Activated naive CD8-positive, alpha-beta T cell treated with anti-CD3 and anti-CD28 coated beads, Interleukin-2, amount 10 ng/mL, durations not matched to agents 7 days and 5 days (primary cell): ENCODE data around the gene HK2. TPM values are rescaled to one million over a fixed set of nuclear protein-coding genes. Genes with fewer than 3 reads are reported as not detected.
A peak's percentile ranks its signal among the peaks of the same experiment; 100 is the strongest.
"Not testable (repeated sequence)": the region's sequence is repeated elsewhere in the genome, so short reads cannot be mapped to it uniquely, and the experiment has no call there.

Experiments used
- ATAC-seq: fragments of 150-1000 bp; cut with Tn5 transposase; one replicate; pipeline ENCODE4 v1.10.0; 2021; ENCODE audit warnings: low read depth, moderate library complexity
- POLR2A ChIA-PET: fragments of 350-600 bp; sonication (Branson Sonifier 250); formaldehyde crosslinking; loops from one replicate; lab custom pipeline; 2021; ENCODE audit warnings: antibody characterized with exemption; lab: Charles Lee
- DNase-seq: peaks from one replicate; pipeline ENCODE4 v3.0.0; 2021
- H3K27ac Mint-ChIP-seq: one replicate; pipeline ENCODE4 v1.8.0; 2022; ENCODE audit warnings: mild to moderate bottlenecking, mixed read lengths
- H3K27me3 Mint-ChIP-seq: one replicate; pipeline ENCODE4 v1.8.0; 2022; ENCODE audit warnings: mild to moderate bottlenecking, moderate library complexity, mixed read lengths
- H3K36me3 Mint-ChIP-seq: one replicate; pipeline ENCODE4 v1.8.0; 2021; ENCODE audit warnings: mild to moderate bottlenecking, mixed read lengths
- H3K4me1 Mint-ChIP-seq: one replicate; pipeline ENCODE4 v1.8.0; 2021; ENCODE audit warnings: mixed read lengths
- H3K4me3 Mint-ChIP-seq: one replicate; pipeline ENCODE4 v1.8.0; 2022; ENCODE audit warnings: mild to moderate bottlenecking, moderate library complexity, mixed read lengths
- H3K9me3 Mint-ChIP-seq: one replicate; pipeline ENCODE4 v1.8.0; 2021; ENCODE audit warnings: mixed read lengths
- total RNA-seq, 2 experiments: library from RNA; stranded (reverse); gene quantifications; one replicate each; pipeline ENCODE4 v1.2.3, GENCODE V29; 2021

Gene HK2
- total RNA-seq, 2 experiments from 2014 or later, result 39.8 to 40.9 TPM

- H3K27me3 Mint-ChIP-seq, result no peaks in the 10 kb centered on the region
- H3K36me3 Mint-ChIP-seq, result peaks cover 73% of the 10 kb centered on the region
- no peaks in the 10 kb centered on the region for H3K9me3 Mint-ChIP-seq
- no peaks in the 10 kb centered on the region for H3K4me1 Mint-ChIP-seq
- no peak overlapping the region for H3K4me3 Mint-ChIP-seq
- no peak overlapping the region for H3K27ac Mint-ChIP-seq
- ATAC-seq (no peak), DNase-seq (no peak)
- POLR2A ChIA-PET, result no interaction called here
Observed at GRCh38 chr2:74890711-74891110, 56.8 kb downstream of the HK2 start.

- Mint-ChIP-seq H3K36me3 (peaks cover 77% of the 10 kb centered on the region), H3K27me3 (no peaks in the 10 kb centered on the region), H3K27ac (no peak overlapping the region), H3K4me3 (no peak overlapping the region), H3K9me3 (no peaks in the 10 kb centered on the region), H3K4me1 (no peaks in the 10 kb centered on the region)
- POLR2A ChIA-PET, result no interaction called here
- ATAC-seq (no peak), DNase-seq (no peak)
Observed at GRCh38 chr2:74891136-74891764, 57.3 kb downstream of the HK2 start.

- H3K4me1 Mint-ChIP-seq, ATAC-seq, H3K27ac Mint-ChIP-seq, DNase-seq, H3K4me3 Mint-ChIP-seq, H3K9me3 Mint-ChIP-seq, POLR2A ChIA-PET, H3K27me3 Mint-ChIP-seq: not testable (repeated sequence)
- peaks cover 73% of the 10 kb centered on the region for H3K36me3 Mint-ChIP-seq
Observed at GRCh38 chr2:74891816-74892215, 57.9 kb downstream of the HK2 start.

- DNase-seq, result no peak
- Mint-ChIP-seq H3K27ac (no peak overlapping the region), H3K4me3 (no peak overlapping the region), H3K27me3 (no peaks in the 10 kb centered on the region), H3K36me3 (peaks cover 78% of the 10 kb centered on the region), H3K9me3 (no peaks in the 10 kb centered on the region), H3K4me1 (no peaks in the 10 kb centered on the region)
- ATAC-seq, result no peak
- POLR2A ChIA-PET, result no interaction called here
Observed at GRCh38 chr2:74892609-74893008, 58.7 kb downstream of the HK2 start.

- no peaks in the 10 kb centered on the region for H3K4me1 Mint-ChIP-seq
- no peaks in the 10 kb centered on the region for H3K9me3 Mint-ChIP-seq
- POLR2A ChIA-PET, result no interaction called here
- peaks cover 76% of the 10 kb centered on the region for H3K36me3 Mint-ChIP-seq
- H3K4me3 Mint-ChIP-seq, result no peak overlapping the region
- ATAC-seq (no peak), DNase-seq (no peak)
- H3K27me3 Mint-ChIP-seq, result no peaks in the 10 kb centered on the region
- no peak overlapping the region for H3K27ac Mint-ChIP-seq
Observed at GRCh38 chr2:74893332-74893731, 59.4 kb downstream of the HK2 start.

- Mint-ChIP-seq H3K4me3 (no peak overlapping the region), H3K36me3 (peaks cover 71% of the 10 kb centered on the region), H3K4me1 (no peaks in the 10 kb centered on the region), H3K27ac (no peak overlapping the region), H3K27me3 (no peaks in the 10 kb centered on the region), H3K9me3 (no peaks in the 10 kb centered on the region)
- no peak for DNase-seq
- no peak for ATAC-seq
- POLR2A ChIA-PET, result no interaction called here
Observed at GRCh38 chr2:74894272-74894981, 60.5 kb downstream of the HK2 start.

GRCh38 chr2:74895001-74895400 is 61.1 kb downstream of the HK2 start:
- ATAC-seq (no peak), DNase-seq (no peak)
- POLR2A ChIA-PET, result no interaction called here
- Mint-ChIP-seq H3K4me1 (no peaks in the 10 kb centered on the region), H3K9me3 (no peaks in the 10 kb centered on the region), H3K27ac (no peak overlapping the region), H3K36me3 (peaks cover 66% of the 10 kb centered on the region), H3K27me3 (no peaks in the 10 kb centered on the region), H3K4me3 (no peak overlapping the region)

- Mint-ChIP-seq H3K27me3 (no peaks in the 10 kb centered on the region), H3K36me3 (peaks cover 55% of the 10 kb centered on the region), H3K27ac (no peak overlapping the region), H3K9me3 (no peaks in the 10 kb centered on the region), H3K4me1 (no peaks in the 10 kb centered on the region), H3K4me3 (no peak overlapping the region)
- no peak for ATAC-seq
- no peak for DNase-seq
- POLR2A ChIA-PET, result no interaction called here
Observed at GRCh38 chr2:74896232-74896631, 62.3 kb downstream of the HK2 start.

- H3K9me3 Mint-ChIP-seq, ATAC-seq, H3K27ac Mint-ChIP-seq, H3K4me1 Mint-ChIP-seq, POLR2A ChIA-PET, H3K4me3 Mint-ChIP-seq, H3K27me3 Mint-ChIP-seq, DNase-seq: not testable (repeated sequence)
- peaks cover 23% of the 10 kb centered on the region for H3K36me3 Mint-ChIP-seq
Observed at GRCh38 chr2:74900225-74900624, 66.3 kb downstream of the HK2 start.

GRCh38 chr2:74902281-74902860 is 68.4 kb downstream of the HK2 start:
- H3K36me3 Mint-ChIP-seq, result peaks cover 9% of the 10 kb centered on the region

GRCh38 chr2:74906395-74906794 is 72.5 kb downstream of the HK2 start:
- no peak for DNase-seq
- no peak overlapping the region for H3K27ac Mint-ChIP-seq
- no peak overlapping the region for H3K4me3 Mint-ChIP-seq
- ATAC-seq, result no peak
- peaks cover 1% of the 10 kb centered on the region for H3K36me3 Mint-ChIP-seq
- POLR2A ChIA-PET, result no interaction called here
- H3K9me3 Mint-ChIP-seq, result no peaks in the 10 kb centered on the region
- peaks cover 28% of the 10 kb centered on the region for H3K27me3 Mint-ChIP-seq
- peaks cover 5% of the 10 kb centered on the region for H3K4me1 Mint-ChIP-seq

More at GRCh38 chr2:74902281-74902860, 68.4 kb downstream of the HK2 start:
- Mint-ChIP-seq H3K4me1 (no peaks in the 10 kb centered on the region), H3K27me3 (peaks cover 4% of the 10 kb centered on the region), H3K27ac (no peak overlapping the region), H3K4me3 (no peak overlapping the region), H3K9me3 (no peaks in the 10 kb centered on the region)
- DNase-seq, result no peak
- ATAC-seq, result no peak
- POLR2A ChIA-PET, result no interaction called here

GRCh38 chr2:74907560-74907959 is 73.6 kb downstream of the HK2 start:
- H3K4me1 Mint-ChIP-seq, POLR2A ChIA-PET, ATAC-seq, H3K27ac Mint-ChIP-seq, H3K4me3 Mint-ChIP-seq, H3K9me3 Mint-ChIP-seq, DNase-seq, H3K36me3 Mint-ChIP-seq: not testable (repeated sequence)
- H3K27me3 Mint-ChIP-seq, result peaks cover 35% of the 10 kb centered on the region

- Mint-ChIP-seq H3K27ac (no peak overlapping the region), H3K9me3 (no peaks in the 10 kb centered on the region), H3K27me3 (peaks cover 43% of the 10 kb centered on the region), H3K4me3 (peak overlapping the region; percentile 34), H3K36me3 (peaks cover 1% of the 10 kb centered on the region), H3K4me1 (peaks cover 5% of the 10 kb centered on the region)
- ATAC-seq (peak; percentile 14), DNase-seq (no peak)
- POLR2A ChIA-PET, result no interaction called here
Observed at GRCh38 chr2:74908748-74909444, 75.0 kb downstream of the HK2 start.
